Hair follicular keratinocyte (primary cell): ENCODE results near the gene C2orf80. TPM values are rescaled to one million over a fixed set of nuclear protein-coding genes. Genes with fewer than 3 reads are reported as not detected.

Experiments used
- total RNA-seq: library from RNA; depleted of rRNA; stranded (reverse); fragments of >200 nt; gene quantifications from 2 replicates; pipeline ENCODE4 v1.2.3, GENCODE V29; 2015

Gene C2orf80
- not detected in 2 replicates for total RNA-seq

GRCh38 chr2:208189810-208190503, at the start of gene C2orf80:
C2orf80 (minus strand) TSS chr2:208190030; CDS start chr2:208186986, 3,044 bp downstream.

GRCh38 chr2:208163489-208163888, 26.3 kb downstream of the C2orf80 start, which contains the start of gene CRYGA:
CRYGA (minus strand) TSS chr2:208163589; CDS start chr2:208163556, 33 bp downstream.

GRCh38 chr2:208146006-208146405, 43.8 kb downstream of the C2orf80 start, which contains the start of gene CRYGB:
CRYGB (minus strand) TSS chr2:208146158; CDS start chr2:208146120, 38 bp downstream.

GRCh38 chr2:208129744-208130711, 59.8 kb downstream of the C2orf80 start, which contains the start of gene CRYGC:
CRYGC (minus strand) TSS chr2:208129828; CDS start chr2:208129792, 36 bp downstream.

GRCh38 chr2:208124013-208124715, 65.7 kb downstream of the C2orf80 start, which contains the start of gene CRYGD:
CRYGD (minus strand) TSS chr2:208124524; CDS start chr2:208124473, 51 bp downstream.

Other genes starting within 250 kb of the C2orf80 start
- 2.8 and 7.7 TPM in 2 replicates for gene PLEKHM3, start 164.5 kb downstream of the C2orf80 start, total RNA-seq
- not detected in 2 replicates for gene CRYGD, start 65.5 kb downstream of the C2orf80 start, total RNA-seq
- not detected in 2 replicates for gene CRYGC, start 60.2 kb downstream of the C2orf80 start, total RNA-seq
- gene CRYGB, start 43.9 kb downstream of the C2orf80 start, total RNA-seq = not detected in 2 replicates
- not detected in 2 replicates for gene CRYGA, start 26.4 kb downstream of the C2orf80 start, total RNA-seq
- gene IDH1, start 65.0 kb upstream of the C2orf80 start, total RNA-seq = 96.1 and 114 TPM in 2 replicates
- 8.5 and 12.6 TPM in 2 replicates for gene PIKFYVE, start 76.2 kb upstream of the C2orf80 start, total RNA-seq
- gene PTH2R, start 216.8 kb upstream of the C2orf80 start, total RNA-seq = 0.04 TPM in 1 of 2 replicates, not detected in the other